Type B pancreatic cell (in vitro differentiated cells): Measurements from ENCODE around the gene GPER1. TPM values are rescaled to one million over a fixed set of nuclear protein-coding genes. Genes with fewer than 3 reads are reported as not detected.

ENCODE experiments used
- DNase-seq: peaks from one replicate; pipeline ENCODE4 v3.0.0; 2021; ENCODE audit warnings: mixed read lengths; ENCODE audit not compliant: unreplicated experiment; ENCODE audit errors: extremely low spot score
- H3K27ac Mint-ChIP-seq: 2 replicates; pipeline ENCODE4 v1.8.0; 2021; ENCODE audit warnings: mild to moderate bottlenecking, mixed read lengths
- H3K27me3 Mint-ChIP-seq: 2 replicates; pipeline ENCODE4 v1.8.0; 2021; ENCODE audit warnings: mixed read lengths
- H3K36me3 Mint-ChIP-seq: 2 replicates; pipeline ENCODE4 v1.8.0; 2021; ENCODE audit warnings: mixed read lengths
- H3K4me1 Mint-ChIP-seq: one replicate; pipeline ENCODE4 v1.8.0; 2021; ENCODE audit warnings: mixed read lengths; ENCODE audit not compliant: unreplicated experiment
- H3K4me3 Mint-ChIP-seq: 2 replicates; pipeline ENCODE4 v1.8.0; 2021; ENCODE audit warnings: mild to moderate bottlenecking, mixed read lengths
- H3K9me3 Mint-ChIP-seq: 2 replicates; pipeline ENCODE4 v1.8.0; 2021; ENCODE audit warnings: mixed read lengths
- total RNA-seq: library from RNA; stranded (reverse); gene quantifications from 2 replicates; pipeline ENCODE4 v1.2.1, GENCODE V29; 2021; ENCODE audit warnings: low replicate concordance
- TF ChIP-seq, protein P1 (sequence below): fragments of 200-600 bp; sonication (generic); conservative IDR thresholded peaks from 2 replicates; pipeline ENCODE4 v1.5.0; 2021; ENCODE audit warnings: antibody characterized with exemption, mild to moderate bottlenecking

Gene GPER1
- total RNA-seq, 1 donor from 2014 or later, result 5.0 TPM

DNA sequence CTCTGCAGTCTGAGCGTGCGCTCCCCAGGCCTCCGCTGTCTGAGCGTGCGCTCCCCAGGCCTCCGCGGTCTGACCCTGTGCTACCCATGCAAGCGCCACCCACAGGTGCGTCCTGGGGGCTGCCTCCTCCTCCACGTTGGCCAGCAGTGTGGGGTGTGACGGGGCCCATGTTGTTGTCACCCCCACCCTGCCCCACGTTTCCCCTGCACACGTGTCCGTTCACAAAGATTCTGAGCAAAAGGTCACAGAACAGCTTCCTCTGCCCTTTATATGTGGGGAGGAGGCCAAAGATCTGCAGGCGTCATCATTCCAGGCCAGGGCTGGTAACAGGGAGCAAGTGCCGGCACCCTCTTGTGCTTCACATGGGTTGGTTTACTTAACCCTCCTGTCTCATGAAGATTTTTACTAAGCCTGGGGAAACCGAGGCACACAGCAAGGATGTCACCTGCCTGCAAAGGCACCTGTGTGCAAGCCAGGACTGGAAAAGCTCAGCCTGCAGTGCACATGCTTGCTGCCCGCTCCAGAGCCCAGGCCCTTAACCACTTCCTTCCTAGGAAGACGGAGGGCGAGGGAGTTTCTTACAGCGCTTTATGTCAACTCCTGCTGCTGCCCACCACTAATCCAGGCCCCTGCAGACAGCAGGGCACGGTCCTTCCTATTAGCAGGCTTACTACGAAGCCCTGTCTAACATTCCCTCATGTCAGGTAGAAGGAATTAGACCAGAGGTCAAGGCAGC, 38.7 kb upstream of the GPER1 start:
- TF ChIP-seq, protein P1, sequence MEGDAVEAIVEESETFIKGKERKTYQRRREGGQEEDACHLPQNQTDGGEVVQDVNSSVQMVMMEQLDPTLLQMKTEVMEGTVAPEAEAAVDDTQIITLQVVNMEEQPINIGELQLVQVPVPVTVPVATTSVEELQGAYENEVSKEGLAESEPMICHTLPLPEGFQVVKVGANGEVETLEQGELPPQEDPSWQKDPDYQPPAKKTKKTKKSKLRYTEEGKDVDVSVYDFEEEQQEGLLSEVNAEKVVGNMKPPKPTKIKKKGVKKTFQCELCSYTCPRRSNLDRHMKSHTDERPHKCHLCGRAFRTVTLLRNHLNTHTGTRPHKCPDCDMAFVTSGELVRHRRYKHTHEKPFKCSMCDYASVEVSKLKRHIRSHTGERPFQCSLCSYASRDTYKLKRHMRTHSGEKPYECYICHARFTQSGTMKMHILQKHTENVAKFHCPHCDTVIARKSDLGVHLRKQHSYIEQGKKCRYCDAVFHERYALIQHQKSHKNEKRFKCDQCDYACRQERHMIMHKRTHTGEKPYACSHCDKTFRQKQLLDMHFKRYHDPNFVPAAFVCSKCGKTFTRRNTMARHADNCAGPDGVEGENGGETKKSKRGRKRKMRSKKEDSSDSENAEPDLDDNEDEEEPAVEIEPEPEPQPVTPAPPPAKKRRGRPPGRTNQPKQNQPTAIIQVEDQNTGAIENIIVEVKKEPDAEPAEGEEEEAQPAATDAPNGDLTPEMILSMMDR, result no peak
- Mint-ChIP-seq H3K4me3 (no peak overlapping the region), H3K27ac (no peak overlapping the region), H3K9me3 (no peaks in the 10 kb centered on the region), H3K4me1 (peaks cover 36% of the 10 kb centered on the region), H3K36me3 (no peaks in the 10 kb centered on the region), H3K27me3 (no peaks in the 10 kb centered on the region)
- no peak for DNase-seq

DNA sequence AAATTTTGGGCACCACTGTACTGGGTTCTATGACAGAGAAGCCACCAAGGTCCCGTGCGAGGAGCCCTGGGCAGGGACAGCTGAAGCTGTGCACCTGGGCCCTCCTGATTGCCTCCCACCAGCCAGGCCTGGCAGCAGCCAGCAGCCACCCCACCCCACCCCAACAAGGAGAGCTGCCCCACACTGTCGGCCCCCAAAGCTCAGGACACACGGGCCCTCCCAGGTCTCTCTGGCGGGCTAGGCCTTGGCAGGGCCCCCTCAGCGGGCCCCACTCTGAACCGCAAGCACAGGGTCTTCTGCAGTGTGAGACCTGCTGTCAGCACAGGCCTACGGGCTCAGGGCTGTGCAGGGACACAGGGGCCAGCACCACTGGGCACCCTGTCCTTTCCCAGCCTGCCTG, 38.1 kb upstream of the GPER1 start:
- no peaks in the 10 kb centered on the region for H3K36me3 Mint-ChIP-seq
- H3K9me3 Mint-ChIP-seq, result no peaks in the 10 kb centered on the region
- DNase-seq, result no peak
- no peak overlapping the region for H3K27ac Mint-ChIP-seq
- no peaks in the 10 kb centered on the region for H3K27me3 Mint-ChIP-seq
- peaks cover 42% of the 10 kb centered on the region for H3K4me1 Mint-ChIP-seq
- no peak overlapping the region for H3K4me3 Mint-ChIP-seq
- TF ChIP-seq, protein P1, result no peak

DNA sequence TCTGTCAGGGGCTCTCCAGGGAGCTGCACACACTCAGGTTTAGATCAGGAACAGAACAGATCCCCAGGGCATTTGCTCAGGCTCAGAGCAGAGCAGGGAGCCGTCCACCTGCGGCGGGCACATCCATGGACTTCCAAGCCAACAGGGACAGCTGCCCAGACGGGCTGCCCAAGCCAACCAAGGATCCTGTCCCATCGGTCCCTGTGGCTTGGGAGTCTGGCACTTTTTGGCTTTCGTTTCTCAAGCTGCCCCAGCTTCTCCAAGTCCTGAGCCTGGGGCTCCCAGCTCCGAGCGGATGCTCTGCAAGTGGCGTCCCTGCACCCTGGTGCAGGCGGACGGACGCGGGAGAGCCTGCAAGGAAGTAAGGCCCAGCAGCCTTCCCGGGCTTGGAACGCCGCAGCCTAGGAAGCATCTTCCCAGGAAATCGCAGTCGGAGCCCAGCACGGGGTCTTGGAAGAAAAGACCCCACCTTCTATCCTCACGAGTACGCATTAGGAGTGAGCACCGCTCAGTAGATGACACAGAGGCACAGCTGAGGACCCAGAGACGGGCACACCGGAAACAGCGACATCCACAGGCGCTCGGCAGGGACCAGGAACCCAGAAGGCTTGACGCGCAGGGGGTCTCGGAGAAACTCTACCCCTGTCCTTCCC, 37.5 kb upstream of the GPER1 start:
- no peak for DNase-seq
- Mint-ChIP-seq H3K4me1 (peaks cover 38% of the 10 kb centered on the region), H3K36me3 (no peaks in the 10 kb centered on the region), H3K4me3 (no peak overlapping the region), H3K9me3 (no peaks in the 10 kb centered on the region), H3K27ac (no peak overlapping the region), H3K27me3 (no peaks in the 10 kb centered on the region)
- TF ChIP-seq, protein P1, result no peak

DNA sequence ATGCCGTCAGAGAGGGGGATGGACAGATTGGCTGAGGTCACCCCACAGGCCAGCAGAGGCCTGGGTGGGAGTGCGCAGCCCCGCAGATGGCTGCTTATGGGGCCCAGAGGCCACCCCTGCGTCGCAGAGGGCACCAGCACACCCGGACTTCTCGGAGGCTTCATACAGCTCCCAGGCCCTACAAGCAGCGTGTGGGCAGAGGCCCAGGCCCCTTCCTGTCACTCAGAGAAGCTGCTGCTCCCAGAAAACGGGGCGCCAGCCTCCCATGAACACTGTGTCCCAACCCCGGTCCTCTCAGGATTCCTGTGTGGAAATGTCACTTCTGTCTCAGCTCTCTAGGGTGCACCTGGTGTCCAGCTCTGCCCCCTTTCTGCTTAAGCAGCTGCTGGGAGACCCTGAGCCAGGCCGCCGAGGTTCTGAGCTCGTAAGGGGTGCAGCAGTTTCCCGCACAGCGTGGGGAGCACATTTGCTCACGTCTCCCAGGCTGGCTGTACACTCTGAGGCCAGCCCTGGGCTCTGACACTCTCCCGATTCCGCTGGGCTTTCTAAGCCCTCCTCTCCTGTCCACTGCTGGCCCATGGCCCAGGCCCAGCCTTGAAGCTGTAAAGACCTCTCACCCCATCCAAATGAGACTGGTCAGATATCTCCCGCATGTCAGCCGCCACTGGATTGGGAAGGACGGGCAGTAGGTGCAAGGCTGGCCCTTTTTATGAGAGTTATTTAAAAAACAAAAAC, 36.8 kb upstream of the GPER1 start:
- DNase-seq, result no peak
- H3K36me3 Mint-ChIP-seq, result no peaks in the 10 kb centered on the region
- no peak overlapping the region for H3K4me3 Mint-ChIP-seq
- no peaks in the 10 kb centered on the region for H3K9me3 Mint-ChIP-seq
- H3K27me3 Mint-ChIP-seq, result no peaks in the 10 kb centered on the region
- no peak overlapping the region for H3K27ac Mint-ChIP-seq
- H3K4me1 Mint-ChIP-seq, result peaks cover 31% of the 10 kb centered on the region
- TF ChIP-seq, protein P1, result no peak

DNA sequence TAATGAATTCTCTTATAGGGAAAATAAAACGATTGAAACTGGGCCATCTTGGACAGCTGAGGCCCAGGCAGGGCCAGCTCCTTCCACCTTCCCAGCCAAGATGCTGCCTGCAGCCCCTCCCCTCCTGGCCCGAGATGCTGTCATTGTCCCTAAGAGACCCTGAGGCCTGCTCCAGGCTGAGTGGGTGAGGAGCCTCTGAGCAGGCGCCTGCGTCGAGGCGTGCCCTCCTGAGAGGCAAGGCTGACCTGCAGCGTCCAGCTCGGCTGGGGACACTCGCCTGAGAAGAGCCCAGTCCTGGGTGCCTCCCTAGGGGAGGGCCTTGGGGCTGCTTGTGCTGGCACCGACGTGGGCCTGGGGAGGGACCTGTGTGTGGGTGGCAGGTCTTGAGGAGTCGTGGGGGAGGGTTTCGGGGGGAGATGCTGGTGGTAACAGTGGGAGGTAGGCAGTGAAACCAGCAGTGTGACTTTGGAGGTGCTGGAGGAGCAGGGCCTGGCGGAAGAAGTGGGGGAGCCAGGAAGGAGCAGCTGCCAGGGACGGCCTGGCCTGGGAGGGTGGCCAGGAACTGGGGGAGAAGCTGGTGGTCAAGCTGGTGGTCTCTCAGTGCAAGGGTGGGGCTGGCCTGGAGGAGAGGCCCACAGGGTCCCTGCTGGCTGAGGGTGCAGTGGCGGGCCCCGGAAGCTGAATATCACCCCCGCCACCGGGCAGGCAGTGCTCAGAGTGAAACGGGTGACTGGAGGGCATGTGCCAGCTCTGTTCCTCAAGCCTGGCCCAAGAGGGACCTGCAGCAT, 35.7 kb upstream of the GPER1 start:
- H3K4me3 Mint-ChIP-seq, result no peak overlapping the region
- H3K27me3 Mint-ChIP-seq, result no peaks in the 10 kb centered on the region
- no peak for DNase-seq
- H3K4me1 Mint-ChIP-seq, result peaks cover 21% of the 10 kb centered on the region
- no peaks in the 10 kb centered on the region for H3K36me3 Mint-ChIP-seq
- H3K27ac Mint-ChIP-seq, result no peak overlapping the region
- TF ChIP-seq, protein P1, result no peak
- H3K9me3 Mint-ChIP-seq, result no peaks in the 10 kb centered on the region
